Liver (tissue), 9 donors: ENCODE measurements around the gene IL32. TPM values are rescaled to one million over a fixed set of nuclear protein-coding genes. Genes with fewer than 3 reads are reported as not detected.

Experiments used
- DNase-seq: peaks from one replicate; pipeline ENCODE4 v3.0.0-alpha.2; 2017; ENCODE audit warnings: low spot score
- H3K27ac ChIP-seq, 2 donors: one replicate each; pipeline ENCODE4 v1.7.0; 2013; ENCODE audit warnings: inconsistent platforms in 2 of 2, low read length in 2 of 2, control low read depth in 1 of 2, low read depth in 1 of 2, mild to moderate bottlenecking in 1 of 2
- H3K27me3 ChIP-seq, 4 donors: one replicate each; pipeline versions ENCODE4 v1.6.1 to v1.7.0; 2013; ENCODE audit warnings: low read length in 3 of 4, inconsistent platforms in 1 of 4, mild to moderate bottlenecking in 1 of 4, moderate library complexity in 1 of 4; ENCODE audit not compliant: control insufficient read depth in 4 of 4, insufficient read depth in 4 of 4
- H3K36me3 ChIP-seq, 4 donors: one replicate each; pipeline versions ENCODE4 v1.6.1 to v1.7.0; 2013; ENCODE audit warnings: low read length in 3 of 4, mild to moderate bottlenecking in 3 of 4, low read depth in 1 of 4, moderate library complexity in 1 of 4; ENCODE audit not compliant: control insufficient read depth in 4 of 4, insufficient read depth in 3 of 4
- H3K4me1 ChIP-seq, 4 donors: one replicate each; pipeline versions ENCODE4 v1.6.1 to v1.7.0; 2013; ENCODE audit warnings: low read length in 3 of 4, mild to moderate bottlenecking in 3 of 4, moderate library complexity in 1 of 4; ENCODE audit not compliant: control insufficient read depth in 4 of 4, insufficient read depth in 4 of 4
- H3K4me3 ChIP-seq, 3 donors: one replicate each; pipeline versions ENCODE4 v1.6.1 to v1.7.0; 2013; ENCODE audit warnings: low read length in 3 of 3, control low read depth in 1 of 3, low read depth in 1 of 3, mild to moderate bottlenecking in 1 of 3
- H3K9ac ChIP-seq, 2 donors: one replicate each; pipeline ENCODE4 v1.7.0; 2013; ENCODE audit warnings: low read length in 2 of 2, mild to moderate bottlenecking in 2 of 2, moderate library complexity in 2 of 2, control low read depth in 1 of 2, low read depth in 1 of 2
- H3K9me3 ChIP-seq, 4 donors: one replicate each; pipeline versions ENCODE4 v1.6.1 to v1.7.0; 2013; ENCODE audit warnings: low read length in 3 of 4; ENCODE audit not compliant: control insufficient read depth in 4 of 4
- EGR1 ChIP-seq, 2 donors: IDR thresholded peaks; 2 replicates each; pipeline ENCODE4 v1.6.1; 2016 to 2018; ENCODE audit warnings: antibody characterized with exemption in 2 of 2, low read depth in 2 of 2
- FOXA2 ChIP-seq: IDR thresholded peaks from 2 replicates; pipeline ENCODE4 v1.6.1; 2016; ENCODE audit warnings: antibody characterized with exemption
- GABPA ChIP-seq, 2 donors: IDR thresholded peaks in 1 of 2; conservative IDR thresholded peaks in 1 of 2; 2 replicates each; pipeline ENCODE4 v1.6.1; 2016; ENCODE audit warnings: antibody characterized with exemption in 2 of 2, mild to moderate bottlenecking in 1 of 2, moderate library complexity in 1 of 2
- JUND ChIP-seq, 2 donors: IDR thresholded peaks; 2 replicates each; pipeline ENCODE4 v1.6.1; 2016; ENCODE audit warnings: antibody characterized with exemption in 2 of 2
- MAX ChIP-seq: IDR thresholded peaks from 2 replicates; pipeline ENCODE4 v1.6.1; 2016; ENCODE audit warnings: antibody characterized with exemption
- NR2F2 ChIP-seq: IDR thresholded peaks from 2 replicates; pipeline ENCODE4 v1.6.1; 2016; ENCODE audit warnings: antibody characterized with exemption
- RAD21 ChIP-seq, 2 donors: IDR thresholded peaks; 2 replicates each; pipeline ENCODE4 v1.6.1; 2016; ENCODE audit warnings: antibody characterized with exemption in 2 of 2, mild to moderate bottlenecking in 2 of 2
- REST ChIP-seq: IDR thresholded peaks from 2 replicates; pipeline ENCODE4 v1.6.1; 2016; ENCODE audit warnings: antibody characterized with exemption, mild to moderate bottlenecking
- RXRA ChIP-seq, 2 donors: IDR thresholded peaks; 2 replicates each; pipeline ENCODE4 v1.6.1; 2017 to 2018; ENCODE audit warnings: antibody characterized with exemption in 2 of 2, mild to moderate bottlenecking in 1 of 2
- SP1 ChIP-seq: IDR thresholded peaks from 2 replicates; pipeline ENCODE4 v1.6.1; 2018; ENCODE audit warnings: antibody characterized with exemption, mild to moderate bottlenecking
- TAF1 ChIP-seq: conservative IDR thresholded peaks from 2 replicates; pipeline ENCODE4 v1.6.1; 2016; ENCODE audit warnings: antibody characterized with exemption, mild to moderate bottlenecking
- YY1 ChIP-seq: IDR thresholded peaks from 2 replicates; pipeline ENCODE4 v1.6.1; 2016; ENCODE audit warnings: antibody characterized with exemption, mild to moderate bottlenecking
- ZBTB33 ChIP-seq: IDR thresholded peaks from 2 replicates; pipeline ENCODE4 v1.6.1; 2016; ENCODE audit warnings: antibody characterized with exemption
- WGBS: extraction: QIAGEN DNeasy Blood & Tissue Kit; methylation state at CpG from one replicate; pipeline ENCODE4 v1.1.7; 2013; 5-methylcytosine and 5-hydroxymethylcytosine counted together
- polyA plus RNA-seq, 2 donors: library from polyadenylated mRNA; stranded (reverse) in 1 of 2; unstranded in 1 of 2; fragments of 200-250 nt in 1 of 2; fragments of >200 nt in 1 of 2; fragmentation: Nextera tagmentation in 1 of 2; extraction: Ambion mirVana in 1 of 2; gene quantifications; one replicate each; pipeline versions ENCODE4 v1.2.1 to v1.2.3, GENCODE V29; 2013 to 2015
- total RNA-seq, 2 donors: library from RNA; depleted of rRNA; stranded (reverse); fragments of >200 nt; gene quantifications; one replicate each; pipeline ENCODE4 v1.2.3, GENCODE V29; 2014
- TF ChIP-seq, protein P1 (sequence below): IDR thresholded peaks from 2 replicates; pipeline ENCODE4 v1.6.1; 2016; ENCODE audit warnings: antibody characterized with exemption
- donor health status: healthy.
- donor health status: healthy.
- donor health status: healthy.
- donor health status: healthy.
- donor health status: healthy.

IL32 gene
- total and polyA plus RNA-seq, 4 donors: 8.6 to 328 (median 196) TPM

GRCh38 chr16:3099395-3099731 is 33.9 kb downstream of the IL32 start:
- Histone ChIP-seq H3K36me3 (no peaks in the 10 kb centered on the region), H3K27ac (no peak overlapping the region), H3K4me3 (no peak overlapping the region), H3K9ac (no peak overlapping the region), H3K27me3 (no peaks in the 10 kb centered on the region), H3K9me3 (no peaks in the 10 kb centered on the region), H3K4me1 (peaks cover 0 to 16% (median 7%) of the 10 kb centered on the region in 4 donors)
- WGBS: 78% methylated on average over 5 of the region's 5 CpGs
- TF ChIP-seq GABPA (IDR thresholded peaks at IDR 0.05 in 1 of 2, conservative IDR thresholded peaks at IDR 0.05 in 1 of 2) (no peak), SP1 (no peak), NR2F2 (no peak), YY1 (no peak), EGR1 (IDR thresholded peaks at IDR 0.05; ENCODE audit: low read depth in 2 of 2) (no peak), FOXA2 (no peak), RXRA (IDR thresholded peaks at IDR 0.05) (no peak), RAD21 (IDR thresholded peaks at IDR 0.05) (no peak), ZBTB33 (no peak), JUND (IDR thresholded peaks at IDR 0.05) (no peak)
- no peak for DNase-seq

- H3K9ac ChIP-seq: no peak overlapping the region
- 5% methylated on average over 39 of the region's 39 CpGs for WGBS
- H3K27ac ChIP-seq: no peak overlapping the region
- no peaks in the 10 kb centered on the region for H3K27me3 ChIP-seq
- peak overlapping the region in 1 of 3 donors; percentile 33 for H3K4me3 ChIP-seq
- no peaks in the 10 kb centered on the region for H3K9me3 ChIP-seq
- H3K36me3 ChIP-seq: no peaks in the 10 kb centered on the region
- peaks cover 0 to 16% (median 7%) of the 10 kb centered on the region in 4 donors for H3K4me1 ChIP-seq
- DNase-seq: peak; percentile 97
- TF ChIP-seq TAF1 (no peak), GABPA (IDR thresholded peaks at IDR 0.05 in 1 of 2, conservative IDR thresholded peaks at IDR 0.05 in 1 of 2) (peak in 1 of 2 donors; percentile 45), RXRA (IDR thresholded peaks at IDR 0.05) (peak; percentile 22 to 33), MAX (no peak), YY1 (peak; percentile 84), SP1 (peak; percentile 64)
Measured at GRCh38 chr16:3099732-3100499, 34.5 kb downstream of the IL32 start.

DNA sequence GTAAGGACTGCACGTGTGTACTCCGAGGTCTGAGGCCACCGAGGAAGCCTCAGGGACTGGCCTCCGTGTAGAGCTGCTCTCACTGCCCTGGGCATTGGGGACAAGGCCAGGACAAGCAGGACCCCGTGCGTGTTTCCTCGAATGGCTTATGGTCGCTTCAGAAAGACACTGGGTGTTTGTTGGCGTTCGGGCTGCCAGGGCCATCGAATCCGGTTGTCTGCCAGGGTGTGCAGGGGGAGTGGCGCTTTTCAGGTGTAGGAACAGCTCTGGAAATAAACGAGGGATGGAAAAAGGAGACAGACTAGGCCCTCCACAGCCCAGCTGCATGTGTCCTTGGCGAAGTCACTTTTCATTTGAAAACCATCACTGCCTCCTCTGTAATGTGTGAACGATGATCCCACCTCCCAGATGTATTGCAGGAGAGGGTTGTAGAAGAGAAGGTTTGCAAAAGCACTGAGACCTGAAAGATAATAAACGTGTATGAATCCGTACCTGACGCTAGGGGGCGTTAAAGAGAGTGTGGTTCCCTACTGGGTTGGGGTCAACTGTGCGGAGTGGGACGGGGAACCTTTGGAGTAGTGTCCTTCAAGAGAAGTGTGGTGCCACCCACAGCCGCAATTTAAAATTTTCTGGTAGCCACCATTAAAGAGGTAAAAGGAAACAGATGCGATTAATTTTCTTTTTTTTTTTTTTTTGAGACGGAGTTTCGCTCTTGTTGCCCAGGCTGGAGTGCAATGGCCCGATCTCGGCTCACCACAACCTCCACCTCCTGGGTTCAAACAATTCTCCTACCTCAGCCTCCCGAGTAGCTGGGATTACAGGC is 35.8 kb downstream of the IL32 start:
- Histone ChIP-seq H3K4me1 (peaks cover 0 to 20% (median 7%) of the 10 kb centered on the region in 4 donors), H3K4me3 (no peak overlapping the region)
- WGBS: 58% methylated on average over 29 of the region's 29 CpGs
- no peak for TF ChIP-seq NR2F2
- no peak for TF ChIP-seq REST
- no peak for TF ChIP-seq RXRA (IDR thresholded peaks at IDR 0.05)
- TF ChIP-seq YY1: no peak
- no peak for TF ChIP-seq ZBTB33
- TF ChIP-seq RAD21 (IDR thresholded peaks at IDR 0.05): peak in 1 of 2 donors; percentile 51
- TF ChIP-seq, protein P1, sequence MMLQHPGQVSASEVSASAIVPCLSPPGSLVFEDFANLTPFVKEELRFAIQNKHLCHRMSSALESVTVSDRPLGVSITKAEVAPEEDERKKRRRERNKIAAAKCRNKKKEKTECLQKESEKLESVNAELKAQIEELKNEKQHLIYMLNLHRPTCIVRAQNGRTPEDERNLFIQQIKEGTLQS: no peak

More for the DNA sequence above, 35.8 kb downstream of the IL32 start:
- no peak overlapping the region for H3K27ac ChIP-seq
- H3K9me3 ChIP-seq: no peaks in the 10 kb centered on the region
- no peak for DNase-seq
- no peaks in the 10 kb centered on the region for H3K27me3 ChIP-seq
- no peaks in the 10 kb centered on the region for H3K36me3 ChIP-seq
- no peak overlapping the region for H3K9ac ChIP-seq
